Mucosa of rectum (tissue), 2 donors: Measurements from ENCODE around the gene SERPINF2.
A peak's percentile ranks its signal among the peaks of the same experiment; 100 is the strongest.
"Not testable (repeated sequence)": the region's sequence is repeated elsewhere in the genome, so short reads cannot be mapped to it uniquely, and the experiment has no call there.

Source experiments
- H3K27ac ChIP-seq, 2 donors: one replicate each; pipeline ENCODE4 v1.7.0; 2013; ENCODE audit warnings: inconsistent platforms in 2 of 2, low read depth in 2 of 2, low read length in 2 of 2
- H3K27me3 ChIP-seq, 2 donors: one replicate each; pipeline ENCODE4 v1.7.0; 2013; ENCODE audit warnings: low read length in 2 of 2; ENCODE audit not compliant: control insufficient read depth in 2 of 2, insufficient read depth in 2 of 2
- H3K36me3 ChIP-seq, 2 donors: one replicate each; pipeline ENCODE4 v1.7.0; 2013; ENCODE audit warnings: low read length in 2 of 2; ENCODE audit not compliant: control insufficient read depth in 2 of 2, insufficient read depth in 2 of 2
- H3K4me1 ChIP-seq, 2 donors: one replicate each; pipeline ENCODE4 v1.7.0; 2013; ENCODE audit warnings: low read length in 2 of 2, mild to moderate bottlenecking in 1 of 2; ENCODE audit not compliant: control insufficient read depth in 2 of 2, insufficient read depth in 2 of 2
- H3K4me3 ChIP-seq, 2 donors: one replicate each; pipeline ENCODE4 v1.7.0; 2013; ENCODE audit warnings: low read length in 2 of 2
- H3K9ac ChIP-seq, 2 donors: one replicate each; pipeline ENCODE4 v1.7.0; 2013; ENCODE audit warnings: low read length in 2 of 2, low read depth in 1 of 2, mild to moderate bottlenecking in 1 of 2
- H3K9me3 ChIP-seq, 2 donors: one replicate each; pipeline ENCODE4 v1.7.0; 2013; ENCODE audit warnings: low read length in 2 of 2; ENCODE audit not compliant: control insufficient read depth in 2 of 2
- donor health status: healthy.
- donor health status: Normal muscosa, but diverticular disease.

SERPINF2 gene

GRCh38 chr17:1762901-1763898 lies 20.5 kb downstream of the SERPINF2 start:
- peak overlapping the region; percentile 46 to 47 for H3K9ac ChIP-seq
- peaks cover 6 to 22% of the 10 kb centered on the region in 2 donors for H3K4me1 ChIP-seq
- H3K27ac ChIP-seq = peak overlapping the region; percentile 68 to 78

GRCh38 chr17:1764284-1764683 lies 21.6 kb downstream of the SERPINF2 start:
- Histone ChIP-seq H3K4me3 (peak overlapping the region in 1 of 2 donors; percentile 20), H3K9me3 (no peaks in the 10 kb centered on the region), H3K9ac (peak overlapping the region in 1 of 2 donors; percentile 11), H3K27me3 (no peaks in the 10 kb centered on the region), H3K4me1 (peaks cover 6 to 22% of the 10 kb centered on the region in 2 donors), H3K36me3 (no peaks in the 10 kb centered on the region), H3K27ac (peak overlapping the region; percentile 68 to 78)

More at GRCh38 chr17:1762901-1763898, 20.5 kb downstream of the SERPINF2 start:
- Histone ChIP-seq H3K36me3 (no peaks in the 10 kb centered on the region), H3K4me3 (peak overlapping the region; percentile 22 to 50), H3K9me3 (no peaks in the 10 kb centered on the region), H3K27me3 (no peaks in the 10 kb centered on the region)

- not testable (repeated sequence) for H3K4me3 ChIP-seq, H3K9me3 ChIP-seq, H3K27me3 ChIP-seq, H3K36me3 ChIP-seq
- Histone ChIP-seq H3K27ac (peak overlapping the region; percentile 68 to 78), H3K4me1 (peaks cover 6 to 22% of the 10 kb centered on the region in 2 donors), H3K9ac (peak overlapping the region in 1 of 2 donors; percentile 11)
Observed at GRCh38 chr17:1764705-1765104, 22.0 kb downstream of the SERPINF2 start.

- no peak overlapping the region for H3K9ac ChIP-seq
- H3K36me3 ChIP-seq = no peaks in the 10 kb centered on the region
- peaks cover 6 to 22% of the 10 kb centered on the region in 2 donors for H3K4me1 ChIP-seq
- H3K27me3 ChIP-seq = no peaks in the 10 kb centered on the region
- no peaks in the 10 kb centered on the region for H3K9me3 ChIP-seq
- no peak overlapping the region for H3K4me3 ChIP-seq
- no peak overlapping the region for H3K27ac ChIP-seq
Observed at GRCh38 chr17:1765576-1765975, 22.9 kb downstream of the SERPINF2 start.

- no peaks in the 10 kb centered on the region for H3K27me3 ChIP-seq
- H3K36me3 ChIP-seq = no peaks in the 10 kb centered on the region
- H3K9me3 ChIP-seq = no peaks in the 10 kb centered on the region
- H3K4me1 ChIP-seq = peaks cover 6 to 22% of the 10 kb centered on the region in 2 donors
- H3K9ac ChIP-seq = no peak overlapping the region
- H3K4me3 ChIP-seq = no peak overlapping the region
- peak overlapping the region in 1 of 2 donors; percentile 4 for H3K27ac ChIP-seq
Observed at GRCh38 chr17:1766382-1767135, 23.9 kb downstream of the SERPINF2 start.

- H3K4me3 ChIP-seq = no peak overlapping the region
- H3K4me1 ChIP-seq = peaks cover 6 to 22% of the 10 kb centered on the region in 2 donors
- no peaks in the 10 kb centered on the region for H3K27me3 ChIP-seq
- no peak overlapping the region for H3K27ac ChIP-seq
- no peak overlapping the region for H3K9ac ChIP-seq
- no peaks in the 10 kb centered on the region for H3K36me3 ChIP-seq
- no peaks in the 10 kb centered on the region for H3K9me3 ChIP-seq
Observed at GRCh38 chr17:1767358-1767757, 24.7 kb downstream of the SERPINF2 start.

GRCh38 chr17:1769822-1770477 lies 27.3 kb downstream of the SERPINF2 start:
- Histone ChIP-seq H3K27ac (no peak overlapping the region), H3K9me3 (no peaks in the 10 kb centered on the region), H3K36me3 (peaks cover 0 to 2% of the 10 kb centered on the region in 2 donors), H3K4me3 (no peak overlapping the region), H3K9ac (no peak overlapping the region), H3K4me1 (peaks cover 3 to 4% of the 10 kb centered on the region in 2 donors), H3K27me3 (no peaks in the 10 kb centered on the region)

GRCh38 chr17:1773000-1773695 lies 30.5 kb downstream of the SERPINF2 start:
- peak overlapping the region; percentile 52 to 76 for H3K27ac ChIP-seq
- peaks cover 11 to 15% of the 10 kb centered on the region in 2 donors for H3K36me3 ChIP-seq
- H3K4me1 ChIP-seq, H3K4me3 ChIP-seq, H3K9me3 ChIP-seq, H3K9ac ChIP-seq, H3K27me3 ChIP-seq: not testable (repeated sequence)

- peaks cover 15 to 16% of the 10 kb centered on the region in 2 donors for H3K36me3 ChIP-seq
- H3K27ac ChIP-seq = peak overlapping the region; percentile 52 to 76
- H3K4me1 ChIP-seq = peaks cover 0 to 4% of the 10 kb centered on the region in 2 donors
- no peak overlapping the region for H3K4me3 ChIP-seq
- H3K9ac ChIP-seq = no peak overlapping the region
- H3K27me3 ChIP-seq = no peaks in the 10 kb centered on the region
- H3K9me3 ChIP-seq = no peaks in the 10 kb centered on the region
Observed at GRCh38 chr17:1773696-1774181, 31.1 kb downstream of the SERPINF2 start.
